ENCODE data around the gene ART4. TPM values are rescaled to one million over a fixed set of nuclear protein-coding genes. Genes with fewer than 3 reads are reported as not detected.

ART4 gene
- total RNA-seq, 1 experiment from 2014 or later = not detected

- peaks cover 25% of the 10 kb centered on the region for H3K36me3 ChIP-seq (ENCODE audit: control insufficient read depth, insufficient read depth, low read length)
- in situ Hi-C loops (cut with HindIII; ENCODE audit: low pct_unique_long_range_greater_than_20kb, low sequenced_read_pairs) (no loop called here), intact Hi-C loops (cut with micrococcal nuclease; ENCODE audit: unreplicated experiment) (no loop called here)
- no peaks in the 10 kb centered on the region for H3K27me3 ChIP-seq (ENCODE audit: control insufficient read depth, insufficient read depth, low read length)
- DNase-seq (ENCODE audit: low read depth, low spot score) (no peak), ATAC-seq (peak; percentile 42)
- H3K4me3 ChIP-seq (ENCODE audit: low read depth in 2 of 2, low read length in 2 of 2) = peak overlapping the region; percentile 94 to 98
- ChIA-PET CTCF (no interaction called here), POLR2A (interaction anchor here (0.6 kb wide), 1 partner anchor 14 kb away, joined by 3 read pairs; no protein-coding TSS in a partner anchor)
- peak overlapping the region; percentile 95 for H3K27ac ChIP-seq (ENCODE audit: low read length)
- H3K9me3 ChIP-seq (ENCODE audit: control insufficient read depth, insufficient read depth, low read depth, low read length) = no peaks in the 10 kb centered on the region
- TF ChIP-seq POLR2AphosphoS5 (IDR thresholded peaks at IDR 0.05; ENCODE audit: low read depth, low read length) (no peak), SIN3A (IDR thresholded peaks at IDR 0.05; ENCODE audit: borderline replicate concordance, insufficient read depth, low read depth, low read length) (no peak), CTCF (IDR thresholded peaks at IDR 0.05) (no peak), TCF7L2 (IDR thresholded peaks at IDR 0.05; ENCODE audit: low read depth, low read length) (no peak), REST (IDR thresholded peaks at IDR 0.05; ENCODE audit: insufficient read depth in 1 of 2, low read depth in 2 of 2, low read length in 1 of 2) (no peak)
- no peaks in the 10 kb centered on the region; the same call in 1 of the 2 replicates for H3K4me1 ChIP-seq (ENCODE audit: control insufficient read depth, insufficient read depth, low read length)
- no TSS peak for BruUV-seq (replicated peaks)
These were observed 39.5 kb downstream of the ART4 start for GRCh38 chr12:14803830-14804160.

GRCh38 chr12:14803011-14803829 is 40.1 kb downstream of the ART4 start, which contains the start of the genes C12orf60 and WBP11:
TSS of gene C12orf60 (plus strand) at chr12:14803670. CDS start at chr12:14822936, 19,266 bp downstream.
TSS of gene WBP11 (minus strand) at chr12:14803478. CDS start at chr12:14801383, 2,095 bp downstream.
- peak within 1 kb of the TSS; percentile 94 to 98 for H3K4me3 ChIP-seq (ENCODE audit: low read depth in 2 of 2, low read length in 2 of 2)
- H3K36me3 ChIP-seq (ENCODE audit: control insufficient read depth, insufficient read depth, low read length) = peaks cover 30% of the 10 kb centered on the region
- TSS peak; percentile 81 for BruUV-seq (replicated peaks)
- POLR2A ChIA-PET = interaction anchor here (0.6 to 0.7 kb wide), 3 partner anchors 15 to 231 kb away, joined by 3 to 5 read pairs (median 3); no protein-coding TSS in a partner anchor
- H3K4me1 ChIP-seq (ENCODE audit: control insufficient read depth, insufficient read depth, low read length) = no peaks in the 10 kb centered on the region; the same call in 1 of the 2 replicates
- no peaks in the 10 kb centered on the region for H3K27me3 ChIP-seq (ENCODE audit: control insufficient read depth, insufficient read depth, low read length)
- peak within 1 kb of the TSS; percentile 95 for H3K27ac ChIP-seq (ENCODE audit: low read length)
- in situ Hi-C loops (cut with HindIII; ENCODE audit: low pct_unique_long_range_greater_than_20kb, low sequenced_read_pairs) = no loop called here
- DNase-seq (ENCODE audit: low read depth, low spot score) (peak; percentile 94), ATAC-seq (peak; percentile 99)
- CTCF ChIA-PET = interaction anchor here (0.6 kb wide), 1 partner anchor 193 kb away, joined by 3 read pairs; no protein-coding TSS in a partner anchor
- no peaks in the 10 kb centered on the region for H3K9me3 ChIP-seq (ENCODE audit: control insufficient read depth, insufficient read depth, low read depth, low read length)
- intact Hi-C loops (cut with micrococcal nuclease; ENCODE audit: unreplicated experiment) = no loop called here
- TF ChIP-seq POLR2AphosphoS5 (IDR thresholded peaks at IDR 0.05; ENCODE audit: low read depth, low read length) (peak; percentile 83), SIN3A (IDR thresholded peaks at IDR 0.05; ENCODE audit: borderline replicate concordance, insufficient read depth, low read depth, low read length) (0 out of 2 replicates have a peak, but pooled peaks have one; percentile 24), REST (IDR thresholded peaks at IDR 0.05; ENCODE audit: insufficient read depth in 1 of 2, low read depth in 2 of 2, low read length in 1 of 2) (no peak)

Data from Panc1 (cell line).